HG02840 (cell line): ENCODE measurements around the gene RBPJL.

Source experiments
- ATAC-seq: cut with Tn5 transposase; IDR thresholded peaks from one replicate; pipeline ENCODE4 v1.9.1; 2021; ENCODE audit warnings: mild to moderate bottlenecking, moderate library complexity, moderate number of reproducible peaks; ENCODE audit not compliant: unreplicated experiment, low FRiP score

The RBPJL gene

GRCh38 chr20:45293041-45294002 is 13.3 kb upstream of the RBPJL start:
- no peak for ATAC-seq

- ATAC-seq = no peak
These were observed 12.7 kb upstream of the RBPJL start for GRCh38 chr20:45294003-45294368.

DNA sequence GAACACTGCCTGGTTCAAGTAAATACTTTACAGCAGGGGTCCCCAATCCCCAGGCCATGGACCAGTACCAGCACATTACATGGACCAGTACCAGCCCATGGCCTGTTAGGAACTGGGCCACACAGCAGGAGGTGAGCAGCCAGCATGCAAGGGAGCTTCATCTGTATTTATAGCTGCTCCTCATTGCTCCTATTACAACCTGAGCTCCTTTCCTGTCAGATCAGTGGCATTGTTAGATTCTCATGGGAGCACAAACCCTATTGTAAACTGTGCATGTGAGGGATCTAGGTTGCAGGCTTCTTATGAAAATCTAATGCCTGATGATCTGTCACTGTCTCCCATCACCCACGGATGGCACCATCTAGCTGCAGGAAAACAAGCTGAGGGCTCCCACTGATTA is 12.0 kb upstream of the RBPJL start:
- ATAC-seq = no peak

- ATAC-seq = no peak
These were observed 8.7 kb upstream of the RBPJL start for GRCh38 chr20:45297786-45298497.

DNA sequence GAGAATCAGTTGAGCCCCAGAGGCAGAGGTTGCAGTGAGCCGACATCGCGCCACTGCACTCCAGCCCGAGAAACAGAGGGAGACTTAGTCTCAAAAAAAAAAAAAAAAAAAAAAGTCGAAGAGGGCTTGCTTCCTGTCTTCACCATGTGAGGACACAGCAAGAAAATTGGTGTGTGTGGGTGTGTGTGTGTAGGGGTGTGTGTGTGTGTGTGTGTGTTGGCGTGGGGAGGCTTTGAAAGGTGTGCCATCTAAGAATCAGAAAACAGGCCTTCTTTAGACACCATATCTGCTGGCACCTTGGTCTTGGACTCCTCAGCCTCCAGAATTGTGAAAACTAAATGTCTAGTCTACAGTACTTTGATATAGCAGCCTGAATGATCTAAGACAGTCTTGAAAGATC is 6.9 kb upstream of the RBPJL start:
- no peak for ATAC-seq

GRCh38 chr20:45300961-45301360 is 5.7 kb upstream of the RBPJL start:
- ATAC-seq = no peak

DNA sequence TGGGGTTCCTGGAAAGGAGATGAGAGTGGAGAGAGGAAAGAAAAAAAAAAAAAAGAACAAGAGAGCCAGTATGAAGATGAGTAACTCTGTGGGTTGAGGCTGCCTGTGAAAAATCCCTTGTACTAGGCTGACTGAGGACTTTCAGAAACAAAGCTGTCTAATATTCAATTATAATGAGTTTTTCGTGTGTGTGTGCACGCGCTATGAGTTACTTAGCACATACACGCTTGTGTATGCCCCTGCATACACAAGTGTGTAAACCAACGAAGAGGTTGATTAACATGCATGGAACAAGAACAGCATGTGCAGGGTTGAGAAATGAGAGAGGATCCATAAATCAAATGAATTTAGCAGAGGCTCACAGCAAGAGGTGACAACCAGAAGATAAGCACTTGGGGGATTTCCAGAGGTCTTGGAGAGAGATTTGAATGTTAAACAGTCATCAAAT is 4.8 kb upstream of the RBPJL start:
- no peak for ATAC-seq

DNA sequence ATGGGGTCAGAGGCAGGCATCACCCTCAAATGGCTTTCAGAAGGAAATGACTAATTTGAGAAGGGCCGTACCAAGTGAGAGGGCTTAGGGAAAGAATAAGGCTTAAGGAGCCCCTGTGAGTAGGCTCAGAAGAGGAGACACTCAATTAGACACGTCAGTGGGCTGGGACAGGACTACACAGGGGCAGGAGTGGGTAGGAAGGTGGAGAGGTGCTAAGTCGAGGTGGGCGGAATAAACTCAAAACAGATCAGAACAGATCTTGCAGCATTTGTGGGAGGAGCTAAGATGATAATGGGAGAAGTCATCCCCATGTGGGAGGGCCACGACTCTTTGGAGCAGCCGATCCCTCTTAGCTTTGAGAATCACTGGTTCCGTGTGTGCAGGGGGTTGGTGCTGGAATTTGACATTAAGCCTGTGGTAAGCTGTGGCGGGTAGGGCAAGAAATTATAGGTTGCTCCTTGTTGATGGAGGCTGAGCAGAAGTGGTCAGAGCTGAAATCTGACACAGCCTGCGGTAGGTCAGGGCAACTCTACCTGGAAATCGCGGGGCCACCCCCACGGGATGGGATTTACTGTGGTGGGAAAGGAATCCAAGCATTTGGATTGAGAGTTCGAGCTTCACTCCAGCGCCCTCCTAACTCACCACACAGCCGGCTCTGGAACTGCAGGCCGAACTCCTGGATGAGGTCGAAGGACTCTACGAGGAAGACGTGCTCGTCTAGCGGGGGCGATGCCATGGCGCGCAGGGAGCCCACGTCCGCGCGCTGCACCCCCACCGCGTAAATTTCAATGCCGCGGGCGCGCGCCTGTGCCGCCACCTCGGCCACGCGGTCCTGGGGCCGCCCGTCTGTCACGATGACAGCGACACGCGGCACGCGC is 2.8 kb upstream of the RBPJL start:
- no peak for ATAC-seq

GRCh38 chr20:45304464-45304999 is 2.1 kb upstream of the RBPJL start:
- no peak for ATAC-seq

DNA sequence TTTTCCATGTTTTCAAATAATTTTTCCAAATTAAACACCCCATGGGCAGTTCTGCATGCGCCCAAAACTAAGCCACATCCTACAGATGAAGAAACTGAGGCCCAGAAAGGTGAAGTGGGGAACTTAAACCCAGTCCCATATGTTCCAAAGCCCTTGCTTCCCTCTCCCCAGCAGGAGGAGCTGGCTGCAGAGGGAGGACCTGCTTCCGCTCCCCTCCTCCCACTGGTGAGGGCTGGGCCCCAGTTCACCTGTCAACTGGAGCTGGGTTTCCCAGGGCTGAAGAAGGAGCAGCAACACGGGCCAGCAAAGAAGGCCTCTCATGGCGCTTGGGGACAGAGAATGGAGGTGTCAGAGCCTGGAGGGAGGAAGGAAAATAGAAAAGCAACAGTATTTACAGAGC is 1.4 kb upstream of the RBPJL start:
- ATAC-seq = no peak

DNA sequence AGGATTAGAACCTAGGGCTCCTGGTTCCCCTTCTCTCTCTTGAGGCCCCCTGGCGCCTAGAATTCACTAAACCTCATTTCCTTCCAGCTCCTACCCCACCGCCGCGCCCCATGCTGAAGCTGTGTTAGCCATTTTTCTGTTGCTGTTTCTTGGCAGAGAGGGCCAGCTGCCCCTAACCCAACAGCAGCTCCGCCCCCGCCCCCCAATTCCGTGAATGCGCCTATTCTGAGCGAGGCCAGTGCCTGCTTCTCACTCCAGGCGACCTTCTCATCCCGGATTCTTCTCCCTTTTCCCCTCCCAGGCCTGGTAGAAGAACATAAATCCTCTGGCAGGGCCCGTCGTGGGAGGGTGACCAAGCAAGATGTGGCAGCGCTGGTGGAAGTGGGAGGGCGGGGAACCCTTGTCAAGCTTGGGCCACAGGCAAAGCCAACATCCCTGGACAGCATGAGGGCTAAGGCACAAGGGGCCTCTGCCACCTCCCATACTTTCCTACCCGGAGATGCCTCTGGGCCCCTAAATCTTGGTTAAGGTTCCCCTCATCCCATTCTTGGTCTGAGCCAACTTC is 518 bp downstream of the RBPJL start:
- no peak for ATAC-seq

- no peak for ATAC-seq
These were observed 1.6 kb downstream of the RBPJL start, which contains the start of gene MATN4 for GRCh38 chr20:45308117-45308778. Gene MATN4, minus strand, starts transcription at chr20:45308299. Its CDS starts 2,717 bp downstream, at chr20:45305582.

DNA sequence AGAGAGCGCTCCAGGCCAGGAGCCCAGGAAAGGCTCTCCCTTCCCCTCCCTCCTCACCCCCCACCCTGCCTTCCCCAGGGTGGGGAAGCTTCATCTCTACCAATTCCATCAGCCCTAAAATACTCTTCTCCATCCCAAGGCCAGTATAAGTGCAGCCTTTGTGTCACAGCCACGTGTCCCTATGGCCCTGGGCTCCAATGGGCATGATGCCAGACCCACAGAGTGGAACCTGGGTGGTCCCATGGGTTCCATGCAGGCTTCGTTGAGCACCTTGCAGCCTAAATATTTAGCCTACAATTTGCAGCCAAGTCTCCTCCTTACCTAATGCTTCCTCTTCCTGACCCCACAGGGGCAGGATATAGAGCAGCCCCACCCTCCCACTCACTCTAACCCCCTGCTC is 2.4 kb downstream of the RBPJL start:
- no peak for ATAC-seq

DNA sequence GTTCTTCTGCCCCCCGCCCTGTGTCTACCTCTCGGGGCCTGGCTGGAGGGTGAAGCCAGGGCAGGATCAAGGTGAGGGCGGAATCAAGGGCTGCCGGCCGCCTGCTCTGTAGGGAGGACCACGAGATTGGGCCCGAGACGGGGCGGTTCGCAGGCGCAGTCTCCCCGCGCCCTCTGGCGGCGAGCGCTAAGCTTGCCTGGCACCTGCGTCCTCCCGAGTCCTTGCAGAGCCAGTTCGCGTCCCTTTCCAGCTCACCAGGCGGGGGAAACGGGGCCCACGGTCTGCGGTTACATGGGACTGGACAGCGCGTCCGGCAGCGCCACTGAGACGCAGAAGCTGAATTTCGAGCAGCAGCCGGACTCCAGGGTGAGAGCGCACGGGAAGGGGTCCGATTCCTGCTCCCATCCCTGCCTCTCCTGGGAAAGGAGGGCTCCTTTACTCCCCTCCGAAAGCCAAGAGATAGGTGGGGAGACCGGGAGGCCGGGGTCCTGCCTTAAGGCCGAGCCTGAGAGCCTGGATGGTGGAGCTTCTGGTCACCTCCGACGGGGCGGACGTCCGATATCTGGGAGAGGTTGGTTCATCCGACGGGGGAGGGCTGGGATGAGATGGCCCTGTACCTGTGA is 5.1 kb downstream of the RBPJL start:
- no peak for ATAC-seq

DNA sequence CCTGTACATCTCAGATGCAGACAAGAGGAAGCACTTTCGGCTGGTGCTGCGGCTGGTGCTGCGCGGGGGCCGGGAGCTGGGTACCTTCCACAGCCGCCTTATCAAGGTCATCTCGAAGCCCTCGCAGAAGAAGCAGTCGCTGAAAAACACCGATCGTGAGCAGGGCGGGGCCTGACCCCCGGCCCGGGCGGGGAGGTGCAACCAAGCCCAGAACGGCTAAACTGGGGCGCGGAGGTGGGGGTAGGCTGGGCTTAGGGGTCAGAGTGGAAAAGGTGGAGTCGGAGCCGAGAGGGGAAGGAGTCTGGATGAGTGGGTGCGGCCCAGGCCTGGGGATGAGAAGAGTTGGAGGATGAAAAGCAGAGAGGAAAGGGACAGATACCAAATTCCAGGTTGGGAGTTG is 5.6 kb downstream of the RBPJL start:
- ATAC-seq = no peak

DNA sequence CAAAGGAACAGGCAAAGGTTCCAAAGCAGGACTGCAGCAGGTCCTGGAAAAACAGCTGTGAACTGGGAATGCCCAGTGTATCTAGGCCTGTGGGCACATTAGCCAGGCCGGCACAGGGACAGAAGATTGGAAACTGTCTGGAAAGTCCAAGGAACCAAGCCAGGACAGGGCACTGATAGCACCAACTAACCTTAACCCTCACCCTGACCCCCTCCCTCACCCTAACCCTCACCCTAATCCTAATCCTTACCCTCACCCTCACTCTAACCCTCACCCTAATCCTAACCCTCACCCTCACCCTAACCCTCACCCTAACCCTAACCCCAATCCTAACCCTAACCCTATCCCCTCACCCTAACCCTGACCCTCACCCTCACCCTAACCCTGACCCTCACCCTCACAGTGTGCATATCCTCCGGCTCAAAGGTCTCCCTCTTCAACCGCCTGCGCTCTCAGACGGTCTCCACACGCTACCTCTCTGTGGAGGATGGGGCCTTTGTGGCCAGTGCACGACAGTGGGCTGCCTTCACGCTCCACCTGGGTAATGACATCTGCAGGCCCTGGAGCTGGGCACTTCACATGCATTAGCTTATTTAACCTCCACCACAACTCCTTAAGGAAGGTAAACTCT is 6.5 kb downstream of the RBPJL start:
- no peak for ATAC-seq

GRCh38 chr20:45313943-45314342 is 7.3 kb downstream of the RBPJL start:
- no peak for ATAC-seq

DNA sequence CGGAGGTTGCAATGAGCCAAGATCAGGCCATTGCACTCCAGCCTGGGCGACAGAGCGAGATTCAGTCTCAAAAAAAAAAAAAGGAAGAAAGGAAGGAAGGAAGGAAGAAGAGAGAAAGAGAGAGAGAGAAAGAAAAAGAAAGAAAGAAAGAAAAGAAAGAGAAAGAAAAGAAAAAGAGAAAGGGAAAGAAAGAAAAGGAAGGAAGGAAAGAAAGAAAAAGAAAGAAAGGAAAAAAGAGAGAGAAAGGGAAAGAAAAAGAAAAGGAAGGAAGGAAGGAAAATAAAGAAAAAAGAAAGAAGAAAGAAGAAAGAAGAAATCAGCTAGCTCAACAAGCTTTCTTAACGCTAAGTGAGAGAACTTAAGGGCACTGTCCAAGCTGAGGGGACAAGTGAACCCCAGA is 9.0 kb downstream of the RBPJL start:
- no peak for ATAC-seq
